Suprapubic skin (tissue), 3 donors: Measurements from ENCODE around the gene PRIMPOL.

Experiments
- EP300 ChIP-seq: sonication (generic); formaldehyde crosslinking; IDR thresholded peaks from one replicate; pipeline ENCODE4 v1.6.1; 2017; ENCODE audit warnings: antibody characterized with exemption
- POLR2A ChIP-seq, 2 donors: fragments of 450-650 bp; IDR thresholded peaks; one replicate each; pipeline ENCODE4 v1.6.1; 2017; ENCODE audit warnings: antibody characterized with exemption in 2 of 2, mild to moderate bottlenecking in 2 of 2, moderate library complexity in 2 of 2
- TF ChIP-seq, protein P1 (sequence below), 2 donors: fragments of 200-600 bp in 1 of 2; fragments of 450-650 bp in 1 of 2; sonication (generic) in 1 of 2; IDR thresholded peaks; one replicate each; pipeline ENCODE4 v1.5.1; 2016 to 2019; ENCODE audit warnings: antibody characterized with exemption in 2 of 2, mild to moderate bottlenecking in 1 of 2, moderate library complexity in 1 of 2

- TF ChIP-seq POLR2A (IDR thresholded peaks at IDR 0.05) (no peak), EP300 (no peak)
- TF ChIP-seq, protein P1, sequence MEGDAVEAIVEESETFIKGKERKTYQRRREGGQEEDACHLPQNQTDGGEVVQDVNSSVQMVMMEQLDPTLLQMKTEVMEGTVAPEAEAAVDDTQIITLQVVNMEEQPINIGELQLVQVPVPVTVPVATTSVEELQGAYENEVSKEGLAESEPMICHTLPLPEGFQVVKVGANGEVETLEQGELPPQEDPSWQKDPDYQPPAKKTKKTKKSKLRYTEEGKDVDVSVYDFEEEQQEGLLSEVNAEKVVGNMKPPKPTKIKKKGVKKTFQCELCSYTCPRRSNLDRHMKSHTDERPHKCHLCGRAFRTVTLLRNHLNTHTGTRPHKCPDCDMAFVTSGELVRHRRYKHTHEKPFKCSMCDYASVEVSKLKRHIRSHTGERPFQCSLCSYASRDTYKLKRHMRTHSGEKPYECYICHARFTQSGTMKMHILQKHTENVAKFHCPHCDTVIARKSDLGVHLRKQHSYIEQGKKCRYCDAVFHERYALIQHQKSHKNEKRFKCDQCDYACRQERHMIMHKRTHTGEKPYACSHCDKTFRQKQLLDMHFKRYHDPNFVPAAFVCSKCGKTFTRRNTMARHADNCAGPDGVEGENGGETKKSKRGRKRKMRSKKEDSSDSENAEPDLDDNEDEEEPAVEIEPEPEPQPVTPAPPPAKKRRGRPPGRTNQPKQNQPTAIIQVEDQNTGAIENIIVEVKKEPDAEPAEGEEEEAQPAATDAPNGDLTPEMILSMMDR (IDR thresholded peaks at IDR 0.05), result no peak
Measured at GRCh38 chr4:184624972-184625554, 24.5 kb upstream of the PRIMPOL start.
